HepG2 (cell line): ENCODE results near the gene KDM1B. TPM values are rescaled to one million over a fixed set of nuclear protein-coding genes. Genes with fewer than 3 reads are reported as not detected.

Source experiments
- ZNF318 ChIP-seq: sonication (generic); formaldehyde crosslinking; IDR thresholded peaks from 2 replicates; pipeline ENCODE4 v1.4.0; 2020; ENCODE audit warnings: mild to moderate bottlenecking, missing genetic modification reagents
- polyA plus RNA-seq, 8 experiments: library from polyadenylated mRNA; depleted of rRNA in 3 of 8; stranded (reverse) in 7 of 8; unstranded in 1 of 8; fragments of >200 nt; fragmentation: Illumina TruSeq in 4 of 8; extraction: Trizol in 4 of 8; gene quantifications; 2 replicates each; pipeline versions ENCODE4 v1.2.1 to v1.2.3, GENCODE V29; 2011 to 2016; ENCODE audit warnings: low read depth in 4 of 8, missing spikeins in 1 of 8, mixed read lengths in 1 of 8; ENCODE audit not compliant: insufficient read depth in 1 of 8
- total RNA-seq, 5 experiments: library from RNA; depleted of rRNA; stranded (reverse); fragments of >200 nt; fragmentation: Illumina TruSeq; extraction: Trizol; gene quantifications; 2 replicates each; pipeline ENCODE4 v1.2.3, GENCODE V29; 2016; ENCODE audit warnings: low read depth in 1 of 5
- TF ChIP-seq, protein P1 (sequence below): sonication (generic); formaldehyde crosslinking; IDR thresholded peaks from 2 replicates; pipeline ENCODE4 v1.5.1; 2020; ENCODE audit warnings: mild to moderate bottlenecking, missing genetic modification reagents, borderline replicate concordance

The KDM1B gene
- total and polyA plus RNA-seq, 2 of the 13 experiments (the other 11 are each of a cell fraction or from before 2014, with no cell fraction given) = 9.8 to 13.2 TPM

GRCh38 chr6:18264219-18264922 lies 109.1 kb downstream of the KDM1B start, which contains the start of gene DEK (continued):
- TF ChIP-seq ZNF318 (CRISPR knock-in tag) = no peak
- TF ChIP-seq, protein P1, sequence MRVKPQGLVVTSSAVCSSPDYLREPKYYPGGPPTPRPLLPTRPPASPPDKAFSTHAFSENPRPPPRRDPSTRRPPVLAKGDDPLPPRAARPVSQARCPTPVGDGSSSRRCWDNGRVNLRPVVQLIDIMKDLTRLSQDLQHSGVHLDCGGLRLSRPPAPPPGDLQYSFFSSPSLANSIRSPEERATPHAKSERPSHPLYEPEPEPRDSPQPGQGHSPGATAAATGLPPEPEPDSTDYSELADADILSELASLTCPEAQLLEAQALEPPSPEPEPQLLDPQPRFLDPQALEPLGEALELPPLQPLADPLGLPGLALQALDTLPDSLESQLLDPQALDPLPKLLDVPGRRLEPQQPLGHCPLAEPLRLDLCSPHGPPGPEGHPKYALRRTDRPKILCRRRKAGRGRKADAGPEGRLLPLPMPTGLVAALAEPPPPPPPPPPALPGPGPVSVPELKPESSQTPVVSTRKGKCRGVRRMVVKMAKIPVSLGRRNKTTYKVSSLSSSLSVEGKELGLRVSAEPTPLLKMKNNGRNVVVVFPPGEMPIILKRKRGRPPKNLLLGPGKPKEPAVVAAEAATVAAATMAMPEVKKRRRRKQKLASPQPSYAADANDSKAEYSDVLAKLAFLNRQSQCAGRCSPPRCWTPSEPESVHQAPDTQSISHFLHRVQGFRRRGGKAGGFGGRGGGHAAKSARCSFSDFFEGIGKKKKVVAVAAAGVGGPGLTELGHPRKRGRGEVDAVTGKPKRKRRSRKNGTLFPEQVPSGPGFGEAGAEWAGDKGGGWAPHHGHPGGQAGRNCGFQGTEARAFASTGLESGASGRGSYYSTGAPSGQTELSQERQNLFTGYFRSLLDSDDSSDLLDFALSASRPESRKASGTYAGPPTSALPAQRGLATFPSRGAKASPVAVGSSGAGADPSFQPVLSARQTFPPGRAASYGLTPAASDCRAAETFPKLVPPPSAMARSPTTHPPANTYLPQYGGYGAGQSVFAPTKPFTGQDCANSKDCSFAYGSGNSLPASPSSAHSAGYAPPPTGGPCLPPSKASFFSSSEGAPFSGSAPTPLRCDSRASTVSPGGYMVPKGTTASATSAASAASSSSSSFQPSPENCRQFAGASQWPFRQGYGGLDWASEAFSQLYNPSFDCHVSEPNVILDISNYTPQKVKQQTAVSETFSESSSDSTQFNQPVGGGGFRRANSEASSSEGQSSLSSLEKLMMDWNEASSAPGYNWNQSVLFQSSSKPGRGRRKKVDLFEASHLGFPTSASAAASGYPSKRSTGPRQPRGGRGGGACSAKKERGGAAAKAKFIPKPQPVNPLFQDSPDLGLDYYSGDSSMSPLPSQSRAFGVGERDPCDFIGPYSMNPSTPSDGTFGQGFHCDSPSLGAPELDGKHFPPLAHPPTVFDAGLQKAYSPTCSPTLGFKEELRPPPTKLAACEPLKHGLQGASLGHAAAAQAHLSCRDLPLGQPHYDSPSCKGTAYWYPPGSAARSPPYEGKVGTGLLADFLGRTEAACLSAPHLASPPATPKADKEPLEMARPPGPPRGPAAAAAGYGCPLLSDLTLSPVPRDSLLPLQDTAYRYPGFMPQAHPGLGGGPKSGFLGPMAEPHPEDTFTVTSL (CRISPR knock-in tag) = no peak
